Panc1 (cell line): ENCODE data around the gene PSG7. TPM values are rescaled to one million over a fixed set of nuclear protein-coding genes. Genes with fewer than 3 reads are reported as not detected.

Experiments used
- total RNA-seq: library from RNA; stranded (reverse); gene quantifications from one replicate; pipeline ENCODE4 v1.2.1, GENCODE V29; 2021; ENCODE audit not compliant: unreplicated experiment

The PSG7 gene
- total RNA-seq, 1 experiment from 2014 or later: not detected

Other genes starting within 250 kb of the PSG7 start
- not detected for gene PSG3, start 196.7 kb downstream of the PSG7 start, total RNA-seq
- gene PSG8, start 171.5 kb downstream of the PSG7 start, total RNA-seq: not detected
- not detected for gene PSG1, start 57.5 kb downstream of the PSG7 start, total RNA-seq
- not detected for gene PSG6, start 19.3 kb downstream of the PSG7 start, total RNA-seq
- gene PSG11, start 89.3 kb upstream of the PSG7 start, total RNA-seq: not detected
- gene PSG2, start 145.5 kb upstream of the PSG7 start, total RNA-seq: not detected
- not detected for gene PSG5, start 249.3 kb upstream of the PSG7 start, total RNA-seq